COLO829 (cell line): ENCODE data around the gene MTMR12.
"Not testable (repeated sequence)": the region's sequence is repeated elsewhere in the genome, so short reads cannot be mapped to it uniquely, and the experiment has no call there.

Experiments used
- DNase-seq: peaks from one replicate; pipeline ENCODE4 v3.0.0; 2012; ENCODE audit warnings: low spot score

MTMR12 gene

GRCh38 chr5:32232441-32233219 lies 80.1 kb downstream of the MTMR12 start:
- DNase-seq, result peak; percentile 32

GRCh38 chr5:32231929-32232328 lies 80.8 kb downstream of the MTMR12 start:
- DNase-seq, result no peak

GRCh38 chr5:32231241-32231640 lies 81.5 kb downstream of the MTMR12 start:
- no peak for DNase-seq

- DNase-seq, result no peak
Measured at GRCh38 chr5:32230356-32231099, 82.2 kb downstream of the MTMR12 start.

GRCh38 chr5:32229586-32229985 lies 83.2 kb downstream of the MTMR12 start:
- no peak for DNase-seq

- DNase-seq, result no peak
Measured at GRCh38 chr5:32228816-32229215, 83.9 kb downstream of the MTMR12 start.

- no peak for DNase-seq
Measured at GRCh38 chr5:32225445-32225844, 87.3 kb downstream of the MTMR12 start.

- peak; percentile 44 for DNase-seq
Measured at GRCh38 chr5:32223972-32224609, 88.6 kb downstream of the MTMR12 start.

- DNase-seq, result no peak
Measured at GRCh38 chr5:32222723-32223470, 89.8 kb downstream of the MTMR12 start.

GRCh38 chr5:32217886-32218396 lies 94.8 kb downstream of the MTMR12 start:
- DNase-seq, result no peak

GRCh38 chr5:32214344-32214743 lies 98.4 kb downstream of the MTMR12 start:
- DNase-seq, result not testable (repeated sequence)

- no peak for DNase-seq
Measured at GRCh38 chr5:32210151-32210550, 102.6 kb downstream of the MTMR12 start.

GRCh38 chr5:32208837-32209236 lies 103.9 kb downstream of the MTMR12 start:
- DNase-seq, result not testable (repeated sequence)

- no peak for DNase-seq
Measured at GRCh38 chr5:32207355-32207634, 105.4 kb downstream of the MTMR12 start.

- DNase-seq, result no peak
Measured at GRCh38 chr5:32206509-32207354, 106.0 kb downstream of the MTMR12 start.

- DNase-seq, result no peak
Measured at GRCh38 chr5:32206053-32206452, 106.7 kb downstream of the MTMR12 start.

- no peak for DNase-seq
Measured at GRCh38 chr5:32202394-32202793, 110.3 kb downstream of the MTMR12 start.

GRCh38 chr5:32201122-32201753 lies 111.5 kb downstream of the MTMR12 start:
- DNase-seq, result no peak

- DNase-seq, result no peak
Measured at GRCh38 chr5:32197032-32197431, 115.7 kb downstream of the MTMR12 start.

GRCh38 chr5:32195265-32195664 lies 117.5 kb downstream of the MTMR12 start:
- no peak for DNase-seq

GRCh38 chr5:32193591-32193990 lies 119.1 kb downstream of the MTMR12 start:
- no peak for DNase-seq
